ENCODE data around the gene ARRB1.

DNA sequence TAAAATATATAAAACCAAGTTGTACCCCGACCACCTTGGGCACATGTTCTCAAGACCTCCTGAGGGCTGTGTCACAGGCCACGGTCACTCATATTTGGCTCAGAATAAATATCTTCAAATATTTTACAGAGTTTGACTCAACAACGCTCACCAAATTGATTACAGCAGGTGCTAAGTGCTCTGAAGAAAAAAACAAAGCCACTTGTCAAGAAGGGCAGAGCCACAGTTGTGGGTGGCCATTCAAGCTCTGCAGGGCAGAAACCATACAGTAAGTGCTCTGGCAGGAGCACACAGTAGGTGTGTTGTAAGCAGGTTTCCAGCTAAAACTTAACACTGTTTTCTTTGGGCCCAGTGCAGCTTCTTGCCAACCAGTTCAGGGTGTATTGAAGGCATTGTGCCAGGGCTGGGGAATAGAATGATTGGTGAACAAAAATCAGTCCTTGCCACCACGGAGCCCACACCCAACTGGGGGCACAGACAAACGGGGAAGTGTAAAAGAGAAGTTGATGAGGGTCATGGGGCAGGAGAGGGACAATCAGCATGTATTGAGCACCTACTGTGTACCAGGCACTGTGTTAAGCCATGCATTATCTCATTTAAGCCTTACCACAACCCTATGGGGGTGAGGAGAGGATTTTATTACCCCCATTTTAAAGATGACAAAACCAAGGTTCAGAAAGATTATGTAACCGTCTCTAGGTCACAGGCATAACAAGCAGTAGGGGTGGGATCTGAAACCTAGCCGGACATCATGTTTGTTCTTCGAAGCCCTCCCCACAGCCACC lies 18.2 kb downstream of the ARRB1 start:
- TF ChIP-seq POLR2A (IDR thresholded peaks at IDR 0.05; ENCODE audit: low read depth, low read length) (no peak), POLR2AphosphoS5 (IDR thresholded peaks at IDR 0.05; ENCODE audit: low read depth, low read length) (no peak)

Data from GM12892 (cell line).